K562 (cell line): Measurements from ENCODE around the gene ZNF669. TPM values are rescaled to one million over a fixed set of nuclear protein-coding genes. Genes with fewer than 3 reads are reported as not detected.

Source experiments
- CEBPZ ChIP-seq: fragments of 150-350 bp; IDR thresholded peaks from 2 replicates; pipeline ENCODE4 v1.6.1; 2014; ENCODE audit warnings: low read depth, mild to moderate bottlenecking, low read length, borderline replicate concordance
- EGR1 ChIP-seq: fragments of 450-650 bp; conservative IDR thresholded peaks from 2 replicates; pipeline ENCODE4 v1.6.1; 2017; ENCODE audit warnings: mild to moderate bottlenecking
- PCBP1 ChIP-seq: fragments of 200-400 bp; formaldehyde crosslinking; IDR thresholded peaks from 2 replicates; pipeline ENCODE4 v1.6.1; 2018; ENCODE audit warnings: mild to moderate bottlenecking, low read depth, low read length; ENCODE audit not compliant: poor library complexity, severe bottlenecking
- REST ChIP-seq, 2 experiments: fragments of 450-650 bp; formaldehyde crosslinking in 1 of 2; IDR thresholded peaks; 2 replicates each; pipeline versions ENCODE4 v1.4.0 to v1.6.1; 2014 to 2020; ENCODE audit warnings: mild to moderate bottlenecking in 2 of 2, borderline replicate concordance in 1 of 2, low read depth in 1 of 2
- ZNF175 ChIP-seq: fragments of 200-800 bp; sonication (Bioruptor generic); IDR thresholded peaks from 2 replicates; pipeline ENCODE4 v1.6.1; 2016; ENCODE audit warnings: low read depth, mild to moderate bottlenecking, missing genetic modification characterization, missing compliant biosample characterization
- ZNF41 ChIP-seq: fragments of 250-450 bp; sonication (Bioruptor Pico); conservative IDR thresholded peaks from 2 replicates; pipeline ENCODE4 v1.4.0; 2020; ENCODE audit warnings: mild to moderate bottlenecking
- ZNF431 ChIP-seq: sonication (generic); formaldehyde crosslinking; IDR thresholded peaks from 2 replicates; pipeline ENCODE4 v1.8.0; 2022; ENCODE audit warnings: mild to moderate bottlenecking, missing genetic modification reagents
- polyA plus RNA-seq, 8 experiments: library from polyadenylated mRNA; depleted of rRNA in 4 of 8; stranded (reverse) in 5 of 8; unstranded in 3 of 8; fragments of >200 nt; fragmentation: Nextera tagmentation in 2 of 8; fragmentation: Illumina TruSeq in 1 of 8; extraction: Ambion mirVana in 2 of 8; extraction: Trizol in 1 of 8; gene quantifications; 2 replicates each; pipeline versions ENCODE4 v1.2.1 to v1.2.3, GENCODE V29; 2011 to 2014; ENCODE audit warnings: inconsistent platforms in 1 of 8, missing spikeins in 1 of 8
- total RNA-seq, 7 experiments: library from RNA; depleted of rRNA in 6 of 7; stranded (reverse); fragments of >200 nt in 6 of 7; fragmentation: Illumina TruSeq in 2 of 7; extraction: Trizol in 2 of 7; gene quantifications; 2 replicates each; pipeline versions ENCODE4 v1.2.1 to v1.2.3, GENCODE V29; 2011 to 2021; ENCODE audit warnings: low replicate concordance in 1 of 7

The ZNF669 gene
- total and polyA plus RNA-seq, 9 of the 15 experiments (the other 6 are each of a cell fraction or from before 2014, with no cell fraction given) = 5.3 to 18.3 (median 10.2) TPM

GRCh38 chr1:247111259-247111699 is 7.1 kb upstream of the ZNF669 start (continued):
- no peak for TF ChIP-seq ZNF41 (CRISPR knock-in tag)
- no peak for TF ChIP-seq CEBPZ
- TF ChIP-seq PCBP1 = no peak
- TF ChIP-seq ZNF175 (CRISPR knock-in tag) = 0 out of 2 replicates have a peak, but pooled peaks have one; percentile 24
- TF ChIP-seq REST (IDR thresholded peaks at IDR 0.05; ENCODE audit: borderline replicate concordance) = no peak
- 0 out of 2 replicates have a peak, but pooled peaks have one; percentile 22 for TF ChIP-seq REST (CRISPR knock-in tag; IDR thresholded peaks at IDR 0.05; ENCODE audit: low read depth)
- TF ChIP-seq ZNF431 (CRISPR knock-in tag) = peak; percentile 22; the same call in 1 of the 2 replicates
- TF ChIP-seq EGR1 = peak; percentile 19; the same call in 1 of the 2 replicates
- TF ChIP-seq, all 486 proteins: peak for 20
